ENCODE data around the gene MRPL4.

GRCh38 chr19:10231612-10232228 is 20.3 kb upstream of the MRPL4 start:
- TF ChIP-seq CTCF (conservative IDR thresholded peaks at IDR 0.05; ENCODE audit: low read length) (no peak), EZH2phosphoT487 (IDR thresholded peaks at IDR 0.05; ENCODE audit: borderline replicate concordance, low read depth, low read length) (no peak)
